GM21529 (cell line): ENCODE data around the gene ANKDD1B.
"Not testable (repeated sequence)": the region's sequence is repeated elsewhere in the genome, so short reads cannot be mapped to it uniquely, and the experiment has no call there.

Experiments used
- ATAC-seq: cut with Tn5 transposase; IDR thresholded peaks from one replicate; pipeline ENCODE4 v1.9.1; 2021; ENCODE audit not compliant: unreplicated experiment

The ANKDD1B gene

DNA sequence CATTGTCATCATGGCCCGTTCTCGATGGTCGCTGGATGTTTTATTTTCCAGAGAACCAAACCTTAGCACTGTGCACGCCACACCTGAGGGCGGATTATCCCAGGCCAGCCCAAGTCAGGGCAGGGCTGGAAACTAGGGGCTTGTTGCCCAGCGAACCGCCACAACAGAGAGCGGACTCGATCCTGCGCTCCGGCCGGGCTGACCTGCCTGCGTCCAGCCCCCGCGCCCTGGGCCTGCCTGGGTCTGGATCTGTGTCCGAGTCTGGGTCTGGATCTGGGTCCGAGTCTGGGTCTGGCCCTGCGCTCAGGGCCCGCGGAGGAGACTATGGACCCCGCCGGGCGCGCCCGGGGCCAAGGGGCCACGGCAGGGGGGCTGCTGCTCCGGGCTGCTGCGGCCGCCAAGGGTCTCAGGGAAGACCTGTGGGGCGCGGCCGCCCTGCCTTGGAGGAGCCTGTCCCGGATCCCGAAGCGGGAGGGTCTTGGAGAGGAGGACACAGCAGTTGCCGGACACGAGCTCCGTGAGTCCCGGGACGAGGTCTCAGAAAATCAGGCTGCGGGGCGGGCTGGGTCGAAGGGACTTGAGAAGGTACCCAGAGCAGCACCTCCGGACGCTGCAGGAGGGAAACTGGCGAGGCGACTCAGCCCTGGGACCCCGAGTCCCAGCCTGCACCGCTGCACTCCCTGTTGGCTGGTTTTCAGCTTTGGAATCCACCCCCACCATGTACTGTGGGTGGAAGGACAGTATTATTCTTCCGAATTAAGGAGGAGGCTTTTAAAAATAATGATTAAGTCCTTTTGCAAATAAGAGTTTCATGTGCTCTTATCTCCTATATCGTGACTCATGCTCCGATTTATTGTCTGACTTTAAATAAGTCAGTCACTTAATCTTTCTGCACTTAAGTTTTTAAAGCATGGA lies at the start of gene ANKDD1B:
ANKDD1B (plus strand) TSS at position 143 of the 915 bp plus-strand sequence; CDS start at position 325, 182 bp downstream.
- no peak for ATAC-seq

DNA sequence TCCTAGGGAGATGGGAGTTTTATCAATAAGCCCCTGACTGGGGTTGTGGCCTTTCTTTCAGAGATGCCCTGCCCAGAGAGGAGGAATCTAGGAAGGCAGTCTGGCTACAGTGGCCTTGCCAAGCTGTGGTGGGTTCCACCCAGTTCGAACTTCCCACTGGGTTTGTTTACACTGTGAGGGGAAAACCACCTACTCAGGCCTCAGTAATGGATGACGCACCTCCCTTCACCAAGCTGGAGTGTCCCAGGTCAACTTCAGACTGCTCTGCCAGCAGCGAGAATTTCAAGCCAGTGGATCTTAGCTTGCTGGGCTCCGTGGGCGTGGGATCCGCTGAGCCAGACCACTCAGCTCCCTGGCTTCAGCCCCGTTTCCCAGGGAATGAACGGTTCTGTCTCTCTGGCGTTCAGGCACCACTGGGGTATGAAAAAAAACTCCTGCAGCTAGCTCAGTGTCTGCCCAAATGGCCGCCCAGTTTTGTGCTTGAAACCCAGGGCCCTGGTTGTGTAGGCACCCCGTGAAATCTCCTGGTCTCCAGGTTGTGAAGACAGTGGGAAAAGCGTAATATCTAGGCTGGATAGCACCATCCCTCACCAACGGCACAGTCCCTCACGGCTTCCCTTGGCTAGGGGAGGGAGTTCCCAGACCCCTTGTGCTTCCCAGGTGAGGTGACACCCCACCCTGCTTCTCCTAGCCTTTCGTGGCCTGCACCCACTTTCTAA lies 45.1 kb upstream of the ANKDD1B start:
- ATAC-seq: not testable (repeated sequence)

GRCh38 chr5:75566710-75567309 lies 44.4 kb upstream of the ANKDD1B start:
- peak; percentile 87 for ATAC-seq

DNA sequence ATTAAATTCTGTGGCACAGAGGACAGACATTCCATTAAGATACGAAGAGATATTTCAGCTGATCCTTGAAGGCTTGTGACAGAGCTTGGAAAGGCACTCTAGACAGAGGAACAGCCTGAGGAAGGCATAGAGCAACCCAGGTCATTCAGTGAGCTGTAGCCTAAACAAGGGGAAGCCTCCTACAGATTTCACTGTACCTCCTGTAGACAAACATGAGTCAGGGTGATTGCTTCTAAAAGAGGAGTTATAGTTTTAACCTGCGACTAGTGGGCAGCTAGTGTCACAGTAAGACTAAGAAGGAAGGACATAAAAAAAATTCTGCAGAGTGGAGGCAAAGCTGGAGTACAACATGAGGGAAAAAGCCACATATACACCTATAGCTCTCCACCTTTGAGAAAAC lies 43.5 kb upstream of the ANKDD1B start:
- peak; percentile 45 for ATAC-seq

DNA sequence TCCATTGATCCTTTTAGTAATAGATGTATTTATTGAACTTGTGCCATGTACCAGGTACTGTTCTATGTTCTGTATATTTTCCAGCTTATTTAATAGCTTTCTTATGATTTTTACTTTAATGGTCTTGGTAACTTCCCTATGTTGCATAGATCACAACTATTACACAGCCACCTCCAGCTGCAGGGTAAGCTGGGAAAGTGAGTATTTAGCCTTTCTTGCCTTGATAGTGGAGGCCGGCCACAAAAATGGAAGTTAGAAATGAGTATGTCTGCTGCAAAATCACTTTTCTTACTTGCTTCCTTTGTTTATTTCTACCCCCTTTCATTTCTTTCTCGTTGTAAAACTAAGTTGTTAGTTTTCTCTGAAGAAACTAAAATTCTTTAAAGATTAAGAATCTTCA lies 43.1 kb upstream of the ANKDD1B start:
- no peak for ATAC-seq

DNA sequence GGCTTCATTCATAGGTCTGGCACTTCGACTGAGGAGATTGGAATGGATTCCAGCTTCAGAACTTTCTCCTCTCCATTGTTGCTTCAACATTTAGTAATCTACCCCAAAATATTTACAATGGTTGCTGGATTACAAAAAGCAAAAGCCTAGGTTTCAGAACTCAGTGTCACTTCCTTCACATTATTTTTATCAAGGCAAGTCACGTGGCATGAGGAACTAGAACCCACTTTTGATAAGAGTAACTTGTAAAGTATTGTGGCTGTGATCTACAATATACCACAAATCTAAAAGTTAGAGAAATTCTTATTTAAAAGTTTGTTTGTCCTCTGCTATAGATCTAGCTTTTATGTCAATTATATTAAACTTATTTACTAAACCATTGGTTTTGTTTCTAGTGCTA lies 39.7 kb upstream of the ANKDD1B start:
- no peak for ATAC-seq

- peak; percentile 24 for ATAC-seq
Measured at GRCh38 chr5:75574791-75575190, 36.5 kb upstream of the ANKDD1B start.

DNA sequence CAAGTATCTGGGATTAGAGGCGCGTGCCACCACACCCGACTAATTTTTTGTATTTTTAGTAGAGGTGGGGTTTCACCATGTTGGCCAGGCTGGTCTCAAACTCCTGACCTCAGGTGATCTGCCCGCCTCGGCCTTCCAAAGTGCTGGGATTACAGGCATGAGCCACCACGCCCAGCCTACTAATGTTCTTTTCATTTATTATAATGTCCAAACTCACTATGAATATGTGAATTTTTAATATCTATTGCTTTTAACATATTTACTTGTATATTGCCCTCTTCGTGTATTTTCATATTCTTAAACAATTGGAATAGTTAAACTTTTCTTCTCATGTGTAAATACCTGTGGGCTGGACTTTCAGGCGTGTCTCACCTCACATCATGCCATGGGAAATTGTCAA lies 33.0 kb upstream of the ANKDD1B start:
- ATAC-seq: not testable (repeated sequence)

GRCh38 chr5:75584641-75585040 lies 26.6 kb upstream of the ANKDD1B start:
- ATAC-seq: no peak

- ATAC-seq: no peak
Measured at GRCh38 chr5:75588666-75589065, 22.6 kb upstream of the ANKDD1B start.

- no peak for ATAC-seq
Measured at GRCh38 chr5:75600535-75600934, 10.7 kb upstream of the ANKDD1B start.

DNA sequence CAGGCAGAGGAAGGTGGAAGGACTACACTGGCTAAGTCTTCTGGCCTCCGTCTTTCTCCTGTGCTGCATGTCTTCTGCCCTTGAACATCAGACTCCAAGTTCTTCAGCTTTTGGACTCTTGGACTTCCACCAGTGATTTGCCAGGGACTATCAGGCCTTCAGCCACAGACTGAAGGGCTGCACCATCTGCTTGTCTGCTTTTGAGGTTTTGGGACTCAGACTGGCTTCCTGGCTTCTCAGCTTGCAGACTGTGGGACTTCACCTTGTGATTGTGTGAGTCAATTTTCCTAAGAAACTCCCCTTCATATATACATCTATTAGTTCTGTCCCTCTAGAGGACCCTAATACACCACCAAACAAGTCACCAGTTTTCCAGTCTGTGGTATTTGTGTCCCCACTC lies 9.7 kb upstream of the ANKDD1B start:
- no peak for ATAC-seq

GRCh38 chr5:75601996-75602395 lies 9.3 kb upstream of the ANKDD1B start:
- no peak for ATAC-seq

DNA sequence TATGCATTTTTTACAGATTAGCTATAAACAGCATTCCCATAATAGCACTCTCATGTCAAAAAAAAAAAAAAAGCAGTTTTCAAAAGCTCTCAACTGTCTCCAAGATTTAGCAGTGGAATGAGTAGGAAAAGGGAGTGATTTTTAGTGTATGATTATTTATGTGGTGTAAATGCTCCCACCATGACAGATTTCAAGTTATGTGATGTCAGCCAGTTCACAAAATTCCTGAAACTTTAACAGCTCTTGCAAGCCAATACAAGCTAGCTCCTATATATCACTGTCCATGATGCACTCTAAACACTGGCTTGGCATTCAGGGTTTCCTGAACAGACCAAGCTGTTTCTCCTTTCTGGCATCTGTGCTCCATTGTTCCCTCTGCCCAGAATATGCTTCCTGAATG lies 7.9 kb upstream of the ANKDD1B start:
- no peak for ATAC-seq

DNA sequence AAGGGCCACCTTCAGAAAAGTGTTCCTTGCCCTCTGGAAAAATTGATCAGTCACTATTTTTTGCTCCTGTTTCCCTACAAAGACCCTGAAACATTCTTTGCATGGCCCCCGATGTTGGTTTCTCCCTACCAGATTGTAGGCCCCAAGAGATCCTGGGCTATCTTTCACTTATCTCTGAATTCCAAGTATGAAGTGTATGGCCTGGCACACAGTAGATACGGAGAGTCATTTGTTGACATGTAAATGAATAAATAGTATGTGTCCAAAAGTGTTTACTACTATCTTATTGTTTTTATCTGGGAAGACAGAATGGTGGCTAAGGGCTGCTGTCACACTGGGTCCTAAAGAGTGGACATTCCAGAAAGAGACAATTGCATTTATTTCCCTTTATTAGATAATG lies 7.4 kb upstream of the ANKDD1B start:
- no peak for ATAC-seq

DNA sequence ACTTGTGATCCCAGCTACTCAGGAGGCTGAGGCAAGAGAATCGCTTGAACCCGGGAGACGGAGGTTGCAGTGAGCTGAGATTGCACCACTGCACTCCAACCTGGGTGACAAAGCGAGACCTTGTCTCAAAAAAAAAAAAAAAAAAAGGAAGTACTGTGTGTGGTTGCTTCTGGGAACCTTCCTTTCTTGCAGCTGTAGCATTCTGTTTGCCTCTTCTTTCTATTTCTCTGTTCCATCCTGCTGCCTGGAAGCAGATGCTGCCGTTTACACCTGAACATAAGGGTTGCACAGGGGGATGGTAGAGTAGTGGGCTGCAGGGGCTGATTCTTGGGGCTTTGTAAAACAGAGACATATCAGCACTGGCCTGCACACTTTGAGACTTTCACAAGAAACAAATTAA lies 3.9 kb upstream of the ANKDD1B start:
- ATAC-seq: not testable (repeated sequence)

DNA sequence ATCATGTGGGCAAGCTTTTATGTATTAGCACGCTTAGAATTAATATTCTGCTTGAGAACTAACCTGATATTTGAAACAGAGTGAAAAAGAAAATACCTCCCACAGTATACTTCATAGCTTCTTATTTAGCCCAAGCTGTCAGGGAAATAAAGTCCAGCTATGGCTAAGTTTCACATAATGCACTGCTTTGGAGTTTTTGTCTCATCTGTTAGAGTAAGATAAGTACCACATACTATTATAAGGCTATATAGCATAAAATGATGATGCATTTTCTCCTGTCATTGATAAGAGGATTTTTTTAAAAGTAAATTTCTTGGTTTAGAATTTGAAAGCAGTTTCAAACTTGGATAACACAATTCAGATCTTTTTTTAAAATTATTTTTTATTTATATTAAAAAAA lies 2.4 kb upstream of the ANKDD1B start:
- no peak for ATAC-seq

GRCh38 chr5:75610201-75610600 lies 1.1 kb upstream of the ANKDD1B start:
- no peak for ATAC-seq

DNA sequence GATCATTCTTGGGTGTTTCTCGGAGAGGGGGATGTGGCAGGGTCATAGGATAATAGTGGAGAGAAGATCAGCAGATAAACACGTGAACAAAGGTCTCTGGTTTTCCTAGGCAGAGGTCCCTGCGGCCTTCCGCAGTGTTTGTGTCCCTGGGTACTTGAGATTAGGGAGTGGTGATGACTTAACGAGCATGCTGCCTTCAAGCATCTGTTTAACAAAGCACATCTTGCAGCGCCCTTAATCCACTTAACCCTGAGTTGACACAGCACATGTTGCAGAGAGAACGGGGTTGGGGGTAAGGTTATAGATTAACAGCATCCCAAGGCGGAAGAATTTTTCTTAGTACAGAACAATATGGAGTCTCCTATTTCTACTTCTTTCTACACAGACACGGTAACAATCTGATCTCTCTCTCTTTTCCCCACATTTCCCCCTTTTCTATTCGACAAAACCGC lies 368 bp upstream of the ANKDD1B start:
- ATAC-seq: not testable (repeated sequence)

DNA sequence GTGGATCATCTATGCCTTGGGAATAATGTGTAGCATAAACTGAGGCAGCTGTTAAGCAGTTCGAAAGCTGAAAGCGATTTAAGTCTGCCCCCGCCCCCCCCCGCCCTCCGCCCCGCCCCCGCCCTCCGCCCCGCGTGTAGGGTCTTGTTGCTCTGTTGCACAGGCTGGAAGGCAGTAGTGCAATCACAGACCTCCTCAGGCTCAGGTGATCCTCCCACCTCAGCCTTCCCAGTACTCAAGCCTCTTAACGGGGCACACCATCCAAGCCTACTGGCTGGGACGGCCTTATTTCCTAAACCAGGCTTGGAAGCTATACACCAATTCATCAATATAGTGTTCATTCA lies 945 bp downstream of the ANKDD1B start:
- no peak for ATAC-seq

GRCh38 chr5:75612901-75613300 lies 1.6 kb downstream of the ANKDD1B start:
- ATAC-seq: no peak

GRCh38 chr5:75614176-75614575 lies 2.9 kb downstream of the ANKDD1B start:
- no peak for ATAC-seq
